Activated T-helper 9 cell treated with anti-CD3 and anti-CD28 coated beads, Interleukin-2, amount 50 U/mL, for 16 hours (primary cell): Measurements from ENCODE around the gene AGPAT2.

Experiments used
- DNase-seq: peaks from one replicate; pipeline ENCODE4 v3.0.0-alpha.2; 2020; ENCODE audit warnings: low read depth

The AGPAT2 gene

GRCh38 chr9:136687721-136688223 lies 515 bp upstream of the AGPAT2 start:
- no peak for DNase-seq

- no peak for DNase-seq
These were observed 793 bp downstream of the AGPAT2 start for GRCh38 chr9:136686534-136686793.

- no peak for DNase-seq
These were observed 1.3 kb downstream of the AGPAT2 start for GRCh38 chr9:136685790-136686533.

GRCh38 chr9:136685216-136685615 lies 2.0 kb downstream of the AGPAT2 start:
- DNase-seq = no peak

- no peak for DNase-seq
These were observed 2.5 kb downstream of the AGPAT2 start for GRCh38 chr9:136684799-136685198.

GRCh38 chr9:136684339-136684738 lies 2.9 kb downstream of the AGPAT2 start:
- DNase-seq = no peak

GRCh38 chr9:136683755-136684154 lies 3.5 kb downstream of the AGPAT2 start:
- no peak for DNase-seq

GRCh38 chr9:136683173-136683745 lies 4.0 kb downstream of the AGPAT2 start:
- DNase-seq = no peak

GRCh38 chr9:136682710-136683109 lies 4.5 kb downstream of the AGPAT2 start:
- no peak for DNase-seq

- DNase-seq = no peak
These were observed 5.1 kb downstream of the AGPAT2 start for GRCh38 chr9:136681945-136682699.

GRCh38 chr9:136681029-136681428 lies 6.2 kb downstream of the AGPAT2 start:
- no peak for DNase-seq

GRCh38 chr9:136679431-136679941 lies 7.8 kb downstream of the AGPAT2 start:
- no peak for DNase-seq

GRCh38 chr9:136678624-136679023 lies 8.6 kb downstream of the AGPAT2 start:
- DNase-seq = no peak

GRCh38 chr9:136678034-136678433 lies 9.2 kb downstream of the AGPAT2 start:
- no peak for DNase-seq

- no peak for DNase-seq
These were observed 10.2 kb downstream of the AGPAT2 start for GRCh38 chr9:136676920-136677686.

GRCh38 chr9:136676297-136676794 lies 10.9 kb downstream of the AGPAT2 start:
- DNase-seq = no peak

GRCh38 chr9:136675477-136676296 lies 11.6 kb downstream of the AGPAT2 start:
- DNase-seq = no peak

GRCh38 chr9:136674786-136675349 lies 12.4 kb downstream of the AGPAT2 start:
- no peak for DNase-seq

- no peak for DNase-seq
These were observed 13.1 kb downstream of the AGPAT2 start for GRCh38 chr9:136673975-136674785.
